Activated T-cell treated with anti-CD3 and anti-CD28 coated beads for 4 hours (primary cell): ENCODE measurements around the gene SLC2A5.
A peak's percentile ranks its signal among the peaks of the same experiment; 100 is the strongest.
"Not testable (repeated sequence)": the region's sequence is repeated elsewhere in the genome, so short reads cannot be mapped to it uniquely, and the experiment has no call there.

Experiments used
- DNase-seq: peaks from one replicate; pipeline ENCODE4 v3.0.0-alpha.2; 2020

The SLC2A5 gene

GRCh38 chr1:9031484-9032259 is 37.8 kb downstream of the SLC2A5 start:
- no peak for DNase-seq

- not testable (repeated sequence) for DNase-seq
These were observed 38.4 kb downstream of the SLC2A5 start for GRCh38 chr1:9031077-9031476.

GRCh38 chr1:9028921-9029705 is 40.3 kb downstream of the SLC2A5 start:
- no peak for DNase-seq

- no peak for DNase-seq
These were observed 42.1 kb downstream of the SLC2A5 start for GRCh38 chr1:9027307-9027706.

GRCh38 chr1:9025449-9025848 is 44.0 kb downstream of the SLC2A5 start:
- no peak for DNase-seq

GRCh38 chr1:9024837-9025236 is 44.6 kb downstream of the SLC2A5 start:
- no peak for DNase-seq

GRCh38 chr1:9022773-9023172 is 46.7 kb downstream of the SLC2A5 start:
- no peak for DNase-seq

- DNase-seq, result not testable (repeated sequence)
These were observed 47.3 kb downstream of the SLC2A5 start for GRCh38 chr1:9022026-9022738.

- DNase-seq, result no peak
These were observed 49.1 kb downstream of the SLC2A5 start for GRCh38 chr1:9020305-9020704.

GRCh38 chr1:9019896-9020295 is 49.5 kb downstream of the SLC2A5 start:
- no peak for DNase-seq

- no peak for DNase-seq
These were observed 51.1 kb downstream of the SLC2A5 start for GRCh38 chr1:9018333-9018732.

- no peak for DNase-seq
These were observed 53.0 kb downstream of the SLC2A5 start for GRCh38 chr1:9016455-9016854.

GRCh38 chr1:9014475-9015375 is 54.7 kb downstream of the SLC2A5 start:
- DNase-seq, result no peak

GRCh38 chr1:9013819-9014218 is 55.6 kb downstream of the SLC2A5 start:
- no peak for DNase-seq

- DNase-seq, result no peak
These were observed 58.6 kb downstream of the SLC2A5 start for GRCh38 chr1:9010781-9011323.

- no peak for DNase-seq
These were observed 59.7 kb downstream of the SLC2A5 start for GRCh38 chr1:9009438-9010370.

GRCh38 chr1:9008236-9008635 is 61.2 kb downstream of the SLC2A5 start:
- DNase-seq, result no peak

- DNase-seq, result no peak
These were observed 62.3 kb downstream of the SLC2A5 start for GRCh38 chr1:9006956-9007615.

GRCh38 chr1:9005395-9005708 is 64.1 kb downstream of the SLC2A5 start:
- DNase-seq, result no peak

GRCh38 chr1:9004700-9005394 is 64.6 kb downstream of the SLC2A5 start:
- DNase-seq, result peak; percentile 82
